ENCODE results near the gene SUSD1. TPM values are rescaled to one million over a fixed set of nuclear protein-coding genes. Genes with fewer than 3 reads are reported as not detected.

SUSD1 gene
- total and polyA plus RNA-seq, 2 of the 13 experiments (the other 11 are each of a cell fraction or from before 2014, with no cell fraction given), result 25.9 to 32.3 TPM

DNA sequence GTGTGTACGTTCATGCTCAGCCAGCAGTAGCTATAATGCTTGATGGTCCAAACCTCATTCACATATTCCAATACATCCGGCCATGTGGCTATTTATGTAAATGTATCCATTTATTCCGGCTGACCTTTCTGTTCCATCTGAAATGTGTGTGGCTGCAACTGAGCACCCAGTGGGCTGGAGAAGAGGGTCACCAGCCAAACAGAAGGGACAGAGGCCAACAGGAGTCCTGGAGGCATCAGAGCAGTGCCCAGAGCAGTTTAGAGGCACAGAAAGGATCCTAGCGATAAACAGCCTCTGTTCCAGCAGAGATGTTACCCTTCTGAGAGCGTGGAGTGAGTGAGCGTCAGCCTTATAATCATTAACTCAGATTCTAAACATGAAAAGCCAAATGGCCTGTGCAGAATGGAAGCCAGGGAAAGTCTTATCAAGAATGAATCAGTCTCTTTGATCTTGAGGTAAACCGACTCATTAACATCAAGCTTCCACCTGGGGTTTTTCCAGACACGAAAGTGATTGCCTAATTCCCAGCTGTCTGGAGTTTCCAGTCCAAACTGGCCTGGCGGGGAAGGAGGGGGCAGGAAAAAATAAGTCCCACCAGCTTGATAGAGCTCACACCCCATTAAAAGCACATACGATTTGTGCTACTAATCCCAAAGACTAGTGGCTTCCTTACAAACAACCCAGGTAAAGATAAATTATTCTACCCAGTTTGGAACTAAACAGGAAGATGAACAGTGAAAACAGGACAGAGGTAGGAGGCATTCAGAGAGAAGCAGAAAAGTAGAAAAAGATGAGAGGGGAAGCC, 55.7 kb downstream of the SUSD1 start (continued):
- TF ChIP-seq, protein P1, sequence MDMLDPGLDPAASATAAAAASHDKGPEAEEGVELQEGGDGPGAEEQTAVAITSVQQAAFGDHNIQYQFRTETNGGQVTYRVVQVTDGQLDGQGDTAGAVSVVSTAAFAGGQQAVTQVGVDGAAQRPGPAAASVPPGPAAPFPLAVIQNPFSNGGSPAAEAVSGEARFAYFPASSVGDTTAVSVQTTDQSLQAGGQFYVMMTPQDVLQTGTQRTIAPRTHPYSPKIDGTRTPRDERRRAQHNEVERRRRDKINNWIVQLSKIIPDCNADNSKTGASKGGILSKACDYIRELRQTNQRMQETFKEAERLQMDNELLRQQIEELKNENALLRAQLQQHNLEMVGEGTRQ (IDR thresholded peaks at IDR 0.05; ENCODE audit: low read depth, low read length), result no peak
- TF ChIP-seq, protein P1 (CRISPR knock-in tag; IDR thresholded peaks at IDR 0.05; ENCODE audit: borderline replicate concordance), result no peak
- TF ChIP-seq, protein P2, sequence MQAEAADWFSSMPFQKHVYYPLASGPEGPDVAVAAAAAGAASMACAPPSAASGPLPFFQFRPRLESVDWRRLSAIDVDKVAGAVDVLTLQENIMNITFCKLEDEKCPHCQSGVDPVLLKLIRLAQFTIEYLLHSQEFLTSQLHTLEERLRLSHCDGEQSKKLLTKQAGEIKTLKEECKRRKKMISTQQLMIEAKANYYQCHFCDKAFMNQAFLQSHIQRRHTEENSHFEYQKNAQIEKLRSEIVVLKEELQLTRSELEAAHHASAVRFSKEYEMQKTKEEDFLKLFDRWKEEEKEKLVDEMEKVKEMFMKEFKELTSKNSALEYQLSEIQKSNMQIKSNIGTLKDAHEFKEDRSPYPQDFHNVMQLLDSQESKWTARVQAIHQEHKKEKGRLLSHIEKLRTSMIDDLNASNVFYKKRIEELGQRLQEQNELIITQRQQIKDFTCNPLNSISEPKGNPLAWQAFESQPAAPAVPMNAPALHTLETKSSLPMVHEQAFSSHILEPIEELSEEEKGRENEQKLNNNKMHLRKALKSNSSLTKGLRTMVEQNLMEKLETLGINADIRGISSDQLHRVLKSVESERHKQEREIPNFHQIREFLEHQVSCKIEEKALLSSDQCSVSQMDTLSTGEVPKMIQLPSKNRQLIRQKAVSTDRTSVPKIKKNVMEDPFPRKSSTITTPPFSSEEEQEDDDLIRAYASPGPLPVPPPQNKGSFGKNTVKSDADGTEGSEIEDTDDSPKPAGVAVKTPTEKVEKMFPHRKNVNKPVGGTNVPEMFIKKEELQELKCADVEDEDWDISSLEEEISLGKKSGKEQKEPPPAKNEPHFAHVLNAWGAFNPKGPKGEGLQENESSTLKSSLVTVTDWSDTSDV (CRISPR knock-in tag; IDR thresholded peaks at IDR 0.05), result no peak
- TF ChIP-seq NCOA2 (CRISPR knock-in tag; IDR thresholded peaks at IDR 0.05) (peak; percentile 87), FOXK1 (CRISPR knock-in tag; IDR thresholded peaks at IDR 0.05; ENCODE audit: borderline replicate concordance, low read depth) (peak; percentile 60; the same call in 1 of the 2 replicates), HMG20A (CRISPR knock-in tag; IDR thresholded peaks at IDR 0.05; ENCODE audit: borderline replicate concordance) (peak; percentile 82), SALL1 (CRISPR knock-in tag; IDR thresholded peaks at IDR 0.05) (peak; percentile 77), ATM (IDR thresholded peaks at IDR 0.05; ENCODE audit: borderline replicate concordance) (no peak), SOX13 (IDR thresholded peaks at IDR 0.05) (0 out of 2 replicates have a peak, but pooled peaks have one; percentile 54), SOX13 (CRISPR knock-in tag; conservative IDR thresholded peaks at IDR 0.05 in 1 of 2, IDR thresholded peaks at IDR 0.05 in 1 of 2) (peak in 1 of 2 experiments; percentile 79; a peak in 2 of 4 replicates), PHF8 (CRISPR knock-in tag; IDR thresholded peaks at IDR 0.05) (peak; percentile 43), MED8 (CRISPR knock-in tag; IDR thresholded peaks at IDR 0.05; ENCODE audit: insufficient replicate concordance) (peak; percentile 11), ZSCAN22 (CRISPR knock-in tag; IDR thresholded peaks at IDR 0.05) (no peak), ZNF138 (CRISPR knock-in tag; IDR thresholded peaks at IDR 0.05; ENCODE audit: low read depth) (no peak)
- TF ChIP-seq, protein P3, sequence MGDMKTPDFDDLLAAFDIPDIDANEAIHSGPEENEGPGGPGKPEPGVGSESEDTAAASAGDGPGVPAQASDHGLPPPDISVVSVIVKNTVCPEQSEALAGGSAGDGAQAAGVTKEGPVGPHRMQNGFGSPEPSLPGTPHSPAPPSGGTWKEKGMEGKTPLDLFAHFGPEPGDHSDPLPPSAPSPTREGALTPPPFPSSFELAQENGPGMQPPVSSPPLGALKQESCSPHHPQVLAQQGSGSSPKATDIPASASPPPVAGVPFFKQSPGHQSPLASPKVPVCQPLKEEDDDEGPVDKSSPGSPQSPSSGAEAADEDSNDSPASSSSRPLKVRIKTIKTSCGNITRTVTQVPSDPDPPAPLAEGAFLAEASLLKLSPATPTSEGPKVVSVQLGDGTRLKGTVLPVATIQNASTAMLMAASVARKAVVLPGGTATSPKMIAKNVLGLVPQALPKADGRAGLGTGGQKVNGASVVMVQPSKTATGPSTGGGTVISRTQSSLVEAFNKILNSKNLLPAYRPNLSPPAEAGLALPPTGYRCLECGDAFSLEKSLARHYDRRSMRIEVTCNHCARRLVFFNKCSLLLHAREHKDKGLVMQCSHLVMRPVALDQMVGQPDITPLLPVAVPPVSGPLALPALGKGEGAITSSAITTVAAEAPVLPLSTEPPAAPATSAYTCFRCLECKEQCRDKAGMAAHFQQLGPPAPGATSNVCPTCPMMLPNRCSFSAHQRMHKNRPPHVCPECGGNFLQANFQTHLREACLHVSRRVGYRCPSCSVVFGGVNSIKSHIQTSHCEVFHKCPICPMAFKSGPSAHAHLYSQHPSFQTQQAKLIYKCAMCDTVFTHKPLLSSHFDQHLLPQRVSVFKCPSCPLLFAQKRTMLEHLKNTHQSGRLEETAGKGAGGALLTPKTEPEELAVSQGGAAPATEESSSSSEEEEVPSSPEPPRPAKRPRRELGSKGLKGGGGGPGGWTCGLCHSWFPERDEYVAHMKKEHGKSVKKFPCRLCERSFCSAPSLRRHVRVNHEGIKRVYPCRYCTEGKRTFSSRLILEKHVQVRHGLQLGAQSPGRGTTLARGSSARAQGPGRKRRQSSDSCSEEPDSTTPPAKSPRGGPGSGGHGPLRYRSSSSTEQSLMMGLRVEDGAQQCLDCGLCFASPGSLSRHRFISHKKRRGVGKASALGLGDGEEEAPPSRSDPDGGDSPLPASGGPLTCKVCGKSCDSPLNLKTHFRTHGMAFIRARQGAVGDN (CRISPR knock-in tag; IDR thresholded peaks at IDR 0.05), result peak; percentile 34; the same call in 1 of the 2 replicates
- TF ChIP-seq, protein P4, sequence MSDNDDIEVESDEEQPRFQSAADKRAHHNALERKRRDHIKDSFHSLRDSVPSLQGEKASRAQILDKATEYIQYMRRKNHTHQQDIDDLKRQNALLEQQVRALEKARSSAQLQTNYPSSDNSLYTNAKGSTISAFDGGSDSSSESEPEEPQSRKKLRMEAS (IDR thresholded peaks at IDR 0.05), result 0 out of 2 replicates have a peak, but pooled peaks have one; percentile 62
- TF ChIP-seq, protein P5, sequence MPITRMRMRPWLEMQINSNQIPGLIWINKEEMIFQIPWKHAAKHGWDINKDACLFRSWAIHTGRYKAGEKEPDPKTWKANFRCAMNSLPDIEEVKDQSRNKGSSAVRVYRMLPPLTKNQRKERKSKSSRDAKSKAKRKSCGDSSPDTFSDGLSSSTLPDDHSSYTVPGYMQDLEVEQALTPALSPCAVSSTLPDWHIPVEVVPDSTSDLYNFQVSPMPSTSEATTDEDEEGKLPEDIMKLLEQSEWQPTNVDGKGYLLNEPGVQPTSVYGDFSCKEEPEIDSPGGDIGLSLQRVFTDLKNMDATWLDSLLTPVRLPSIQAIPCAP (CRISPR knock-in tag; IDR thresholded peaks at IDR 0.05; ENCODE audit: low read depth), result no peak

All from HepG2 (cell line).